ENCODE measurements around the gene BACE1-AS. TPM values are rescaled to one million over a fixed set of nuclear protein-coding genes. Genes with fewer than 3 reads are reported as not detected.

The BACE1-AS gene
- total RNA-seq = 10 to 100 TPM in 1 of 2 donors, 1 to 10 TPM in 1; 4.8 to 19.1 TPM

DNA sequence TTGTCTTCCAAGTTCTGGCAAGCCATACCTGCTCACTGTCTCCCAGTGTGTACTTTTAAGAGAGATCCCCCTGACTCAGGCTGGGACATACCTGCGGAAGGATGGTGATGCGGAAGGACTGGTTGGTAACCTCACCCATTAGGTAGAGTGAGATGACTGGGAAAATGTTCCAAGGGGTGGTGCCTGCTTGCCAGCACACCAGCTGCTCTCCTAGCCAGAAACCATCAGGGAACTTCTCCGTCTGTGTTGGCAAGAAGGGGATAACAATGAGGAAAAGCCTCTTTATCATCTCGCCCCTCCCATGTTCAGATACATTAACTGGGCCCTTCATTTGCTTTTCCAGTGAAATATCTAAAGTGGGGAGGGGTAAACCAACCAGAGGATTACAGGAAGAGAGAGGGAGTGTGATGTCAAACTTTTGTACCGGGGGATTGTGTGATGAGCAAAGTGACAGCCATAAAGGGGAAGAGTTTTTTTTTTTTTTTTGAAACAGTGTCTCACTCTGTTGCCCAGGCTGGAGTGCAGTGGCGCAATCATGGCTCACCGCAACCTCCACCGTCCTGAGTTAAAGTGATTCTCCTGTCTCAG lies at the start of gene BACE1-AS:
TSS of gene BACE1-AS (plus strand) at position 538 of the 588 bp plus-strand sequence.
- no peak for DNase-seq (ENCODE audit: low spot score)
- H3K4me1 ChIP-seq (replicated peaks) = no peaks in the 10 kb centered on the region
- H3K27me3 ChIP-seq (replicated peaks; ENCODE audit: insufficient read depth) = no peaks in the 10 kb centered on the region
- no peak within 1 kb of the TSS for H3K4me3 ChIP-seq
- WGBS = 91% methylated on average over 8 of the region's 8 CpGs
- no peak within 1 kb of the TSS for H3K27ac ChIP-seq
- no peaks in the 10 kb centered on the region for H3K9me3 ChIP-seq
- TF ChIP-seq POLR2AphosphoS5 (IDR thresholded peaks at IDR 0.05) (no peak), POLR2A (IDR thresholded peaks at IDR 0.05) (no peak)
- TF ChIP-seq, protein P1, sequence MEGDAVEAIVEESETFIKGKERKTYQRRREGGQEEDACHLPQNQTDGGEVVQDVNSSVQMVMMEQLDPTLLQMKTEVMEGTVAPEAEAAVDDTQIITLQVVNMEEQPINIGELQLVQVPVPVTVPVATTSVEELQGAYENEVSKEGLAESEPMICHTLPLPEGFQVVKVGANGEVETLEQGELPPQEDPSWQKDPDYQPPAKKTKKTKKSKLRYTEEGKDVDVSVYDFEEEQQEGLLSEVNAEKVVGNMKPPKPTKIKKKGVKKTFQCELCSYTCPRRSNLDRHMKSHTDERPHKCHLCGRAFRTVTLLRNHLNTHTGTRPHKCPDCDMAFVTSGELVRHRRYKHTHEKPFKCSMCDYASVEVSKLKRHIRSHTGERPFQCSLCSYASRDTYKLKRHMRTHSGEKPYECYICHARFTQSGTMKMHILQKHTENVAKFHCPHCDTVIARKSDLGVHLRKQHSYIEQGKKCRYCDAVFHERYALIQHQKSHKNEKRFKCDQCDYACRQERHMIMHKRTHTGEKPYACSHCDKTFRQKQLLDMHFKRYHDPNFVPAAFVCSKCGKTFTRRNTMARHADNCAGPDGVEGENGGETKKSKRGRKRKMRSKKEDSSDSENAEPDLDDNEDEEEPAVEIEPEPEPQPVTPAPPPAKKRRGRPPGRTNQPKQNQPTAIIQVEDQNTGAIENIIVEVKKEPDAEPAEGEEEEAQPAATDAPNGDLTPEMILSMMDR (IDR thresholded peaks at IDR 0.05) = no peak
- intact Hi-C loops (cut with DNase I) = no loop called here
- H3K36me3 ChIP-seq = peaks cover 0 to 3% of the 10 kb centered on the region in 2 donors

DNA sequence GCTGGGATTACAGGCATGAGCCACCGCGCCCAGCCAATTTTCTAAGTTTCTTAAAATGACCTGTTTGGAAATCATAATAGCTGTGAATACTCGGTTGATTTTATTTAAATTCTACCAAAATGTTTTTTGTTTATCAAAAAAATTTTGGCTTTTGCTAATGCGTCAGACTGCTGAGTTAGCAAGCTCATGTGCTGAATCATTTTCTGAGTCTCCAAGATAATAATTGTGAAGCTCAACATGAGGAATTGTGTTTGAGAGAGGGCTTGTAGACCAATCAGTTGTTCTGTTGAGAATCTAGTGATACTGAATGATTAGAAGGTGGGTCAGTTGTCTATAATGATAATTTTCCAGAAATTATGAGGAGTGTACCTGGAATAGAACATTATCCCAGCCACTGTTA lies 42.8 kb upstream of the BACE1-AS start:
- 92% methylated on average over 4 of the region's 4 CpGs for WGBS

DNA sequence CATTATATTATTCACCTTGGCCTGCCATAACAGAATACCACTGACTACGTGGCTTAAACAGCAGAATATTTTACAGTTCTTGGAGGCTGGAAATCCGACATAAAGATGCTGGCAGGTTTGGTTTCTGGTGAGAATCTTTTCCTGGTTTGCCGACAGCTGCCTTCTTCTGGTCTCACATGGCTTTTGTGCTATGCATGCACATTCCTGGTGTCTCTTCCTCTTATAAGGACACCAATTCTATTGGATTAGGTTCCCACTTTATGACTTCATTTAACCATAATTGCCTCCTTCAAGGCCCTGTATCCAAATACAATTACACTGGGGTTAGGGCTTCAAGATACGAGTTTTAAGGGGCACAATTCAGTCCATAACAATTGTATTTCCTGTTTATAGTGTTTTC lies 41.6 kb upstream of the BACE1-AS start:
- no peaks in the 10 kb centered on the region for H3K36me3 ChIP-seq
- WGBS = 82% methylated on average over 4 of the region's 4 CpGs
- no peaks in the 10 kb centered on the region for H3K27me3 ChIP-seq (replicated peaks; ENCODE audit: insufficient read depth)
- intact Hi-C loops (cut with DNase I) = no loop called here
- no peak overlapping the region for H3K4me3 ChIP-seq
- no peaks in the 10 kb centered on the region for H3K4me1 ChIP-seq (replicated peaks)
- no peak for DNase-seq (ENCODE audit: low spot score)
- no peak for TF ChIP-seq POLR2AphosphoS5 (IDR thresholded peaks at IDR 0.05)
- TF ChIP-seq POLR2A (IDR thresholded peaks at IDR 0.05) = no peak
- TF ChIP-seq, protein P1 (IDR thresholded peaks at IDR 0.05) = no peak
- H3K27ac ChIP-seq = no peak overlapping the region
- no peaks in the 10 kb centered on the region for H3K9me3 ChIP-seq

More for the DNA sequence above, 42.8 kb upstream of the BACE1-AS start:
- Histone ChIP-seq H3K36me3 (no peaks in the 10 kb centered on the region), H3K9me3 (no peaks in the 10 kb centered on the region), H3K27ac (no peak overlapping the region), H3K27me3 (replicated peaks; ENCODE audit: insufficient read depth) (no peaks in the 10 kb centered on the region), H3K4me3 (no peak overlapping the region), H3K4me1 (replicated peaks) (no peaks in the 10 kb centered on the region)
- no peak for DNase-seq (ENCODE audit: low spot score)
- intact Hi-C loops (cut with DNase I) = no loop called here
- TF ChIP-seq POLR2AphosphoS5 (IDR thresholded peaks at IDR 0.05) (no peak), POLR2A (IDR thresholded peaks at IDR 0.05) (no peak)
- TF ChIP-seq, protein P1 (IDR thresholded peaks at IDR 0.05) = no peak

DNA sequence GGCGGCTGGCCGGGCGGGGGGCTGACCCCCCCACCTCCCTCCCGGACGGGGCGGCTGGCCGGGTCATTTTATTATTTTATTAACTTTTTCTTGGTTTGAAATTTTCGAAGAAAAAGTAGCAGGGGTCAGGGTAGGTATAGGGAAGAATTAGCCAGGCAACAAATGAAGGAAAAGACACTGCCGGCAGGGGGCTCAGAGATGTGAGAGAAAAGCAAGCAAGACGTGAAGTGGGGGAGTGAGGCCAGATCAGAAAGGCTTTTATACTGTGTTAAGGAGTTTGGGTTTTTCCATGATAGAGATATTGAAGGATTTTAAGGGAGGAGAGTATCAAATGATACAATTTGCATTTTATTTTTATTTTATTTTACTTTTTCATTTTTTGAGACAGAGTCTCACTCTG lies 39.6 kb upstream of the BACE1-AS start:
- WGBS = 87% methylated on average over 10 of the region's 10 CpGs
- intact Hi-C loops (cut with DNase I) = no loop called here
- H3K27me3 ChIP-seq (replicated peaks; ENCODE audit: insufficient read depth) = no peaks in the 10 kb centered on the region
- no peaks in the 10 kb centered on the region for H3K9me3 ChIP-seq
- H3K27ac ChIP-seq = no peak overlapping the region
- no peaks in the 10 kb centered on the region for H3K36me3 ChIP-seq
- H3K4me3 ChIP-seq = no peak overlapping the region
- DNase-seq (ENCODE audit: low spot score) = no peak
- H3K4me1 ChIP-seq (replicated peaks) = no peaks in the 10 kb centered on the region
- TF ChIP-seq, protein P1 (IDR thresholded peaks at IDR 0.05) = no peak
- TF ChIP-seq POLR2A (IDR thresholded peaks at IDR 0.05) (no peak), POLR2AphosphoS5 (IDR thresholded peaks at IDR 0.05) (no peak)

DNA sequence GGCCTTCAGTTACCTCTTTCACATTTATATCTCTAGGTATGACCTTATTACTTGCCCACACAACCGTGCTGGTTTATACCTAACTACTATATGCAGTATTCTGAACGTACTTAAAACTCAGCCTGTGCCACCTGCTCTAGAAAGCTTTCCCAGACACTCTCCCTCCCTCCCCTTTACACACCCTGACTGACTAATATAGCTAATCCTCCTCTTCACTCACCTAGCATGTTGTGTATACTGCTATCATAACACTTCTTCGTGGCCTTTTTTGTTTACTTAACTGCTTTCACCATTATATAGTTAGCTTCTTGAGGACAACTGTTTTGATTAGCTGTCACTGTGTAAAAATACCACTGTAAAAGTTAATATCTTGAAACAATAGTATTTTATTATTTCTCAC lies 35.2 kb upstream of the BACE1-AS start:
- H3K27ac ChIP-seq = no peak overlapping the region
- intact Hi-C loops (cut with DNase I) = no loop called here
- H3K36me3 ChIP-seq = no peaks in the 10 kb centered on the region
- H3K9me3 ChIP-seq = no peaks in the 10 kb centered on the region
- no peak for DNase-seq (ENCODE audit: low spot score)
- TF ChIP-seq POLR2AphosphoS5 (IDR thresholded peaks at IDR 0.05) (no peak), POLR2A (IDR thresholded peaks at IDR 0.05) (no peak)
- TF ChIP-seq, protein P1 (IDR thresholded peaks at IDR 0.05) = no peak
- H3K4me3 ChIP-seq = no peak overlapping the region
- 70% methylated on average over 3 of the region's 3 CpGs for WGBS
- no peaks in the 10 kb centered on the region for H3K4me1 ChIP-seq (replicated peaks)
- H3K27me3 ChIP-seq (replicated peaks; ENCODE audit: insufficient read depth) = no peaks in the 10 kb centered on the region
